Measurements from ENCODE around the gene NXPH1.

NXPH1 gene

DNA sequence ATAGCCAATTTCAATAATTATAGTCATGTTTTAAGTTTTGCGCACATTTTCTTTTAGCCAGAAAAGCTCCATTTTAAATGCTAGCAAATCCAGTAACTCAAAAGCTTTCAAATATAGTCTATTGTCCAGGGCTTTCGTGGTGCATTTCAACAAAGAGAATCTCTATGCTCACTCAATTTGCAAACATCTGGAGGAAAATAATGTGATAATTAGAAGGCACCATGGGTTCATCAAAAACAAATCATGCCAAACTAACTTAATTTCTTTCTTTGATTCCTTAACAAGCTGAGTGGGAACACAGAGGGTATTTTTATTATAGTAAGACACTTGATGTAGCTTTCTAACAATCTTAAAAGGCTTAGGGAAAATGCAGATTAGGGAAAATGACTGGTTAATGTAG lies 179.8 kb downstream of the NXPH1 start:
- no peaks in the 10 kb centered on the region for H3K4me1 Mint-ChIP-seq
- H3K36me3 Mint-ChIP-seq (ENCODE audit: low read depth) = no peaks in the 10 kb centered on the region
- TF ChIP-seq, protein P1, sequence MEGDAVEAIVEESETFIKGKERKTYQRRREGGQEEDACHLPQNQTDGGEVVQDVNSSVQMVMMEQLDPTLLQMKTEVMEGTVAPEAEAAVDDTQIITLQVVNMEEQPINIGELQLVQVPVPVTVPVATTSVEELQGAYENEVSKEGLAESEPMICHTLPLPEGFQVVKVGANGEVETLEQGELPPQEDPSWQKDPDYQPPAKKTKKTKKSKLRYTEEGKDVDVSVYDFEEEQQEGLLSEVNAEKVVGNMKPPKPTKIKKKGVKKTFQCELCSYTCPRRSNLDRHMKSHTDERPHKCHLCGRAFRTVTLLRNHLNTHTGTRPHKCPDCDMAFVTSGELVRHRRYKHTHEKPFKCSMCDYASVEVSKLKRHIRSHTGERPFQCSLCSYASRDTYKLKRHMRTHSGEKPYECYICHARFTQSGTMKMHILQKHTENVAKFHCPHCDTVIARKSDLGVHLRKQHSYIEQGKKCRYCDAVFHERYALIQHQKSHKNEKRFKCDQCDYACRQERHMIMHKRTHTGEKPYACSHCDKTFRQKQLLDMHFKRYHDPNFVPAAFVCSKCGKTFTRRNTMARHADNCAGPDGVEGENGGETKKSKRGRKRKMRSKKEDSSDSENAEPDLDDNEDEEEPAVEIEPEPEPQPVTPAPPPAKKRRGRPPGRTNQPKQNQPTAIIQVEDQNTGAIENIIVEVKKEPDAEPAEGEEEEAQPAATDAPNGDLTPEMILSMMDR (IDR thresholded peaks at IDR 0.05; ENCODE audit: unreplicated experiment in 3 of 3) = no peak
- H3K4me3 Mint-ChIP-seq = no peak overlapping the region
- no peaks in the 10 kb centered on the region for H3K9me3 Mint-ChIP-seq
- no peak overlapping the region for H3K27ac Mint-ChIP-seq
- H3K27me3 Mint-ChIP-seq (ENCODE audit: low read depth) = peaks cover 7% of the 10 kb centered on the region

- H3K27me3 Mint-ChIP-seq (ENCODE audit: low read depth) = peaks cover 7% of the 10 kb centered on the region
- no peak overlapping the region for H3K27ac Mint-ChIP-seq
- H3K36me3 Mint-ChIP-seq (ENCODE audit: low read depth) = no peaks in the 10 kb centered on the region
- no peak overlapping the region for H3K4me3 Mint-ChIP-seq
- TF ChIP-seq, protein P1 (IDR thresholded peaks at IDR 0.05; ENCODE audit: unreplicated experiment in 3 of 3) = no peak
- H3K4me1 Mint-ChIP-seq = no peaks in the 10 kb centered on the region
- no peaks in the 10 kb centered on the region for H3K9me3 Mint-ChIP-seq
These were observed 181.6 kb downstream of the NXPH1 start for GRCh38 chr7:8615019-8615418.

- H3K9me3 Mint-ChIP-seq = no peaks in the 10 kb centered on the region
- TF ChIP-seq, protein P1 (IDR thresholded peaks at IDR 0.05; ENCODE audit: unreplicated experiment in 3 of 3) = no peak
- H3K27ac Mint-ChIP-seq = no peak overlapping the region
- peaks cover 4% of the 10 kb centered on the region for H3K27me3 Mint-ChIP-seq (ENCODE audit: low read depth)
- H3K36me3 Mint-ChIP-seq (ENCODE audit: low read depth) = no peaks in the 10 kb centered on the region
- H3K4me3 Mint-ChIP-seq = no peak overlapping the region
- no peaks in the 10 kb centered on the region for H3K4me1 Mint-ChIP-seq
These were observed 185.1 kb downstream of the NXPH1 start for GRCh38 chr7:8618441-8619070.

- Mint-ChIP-seq H3K27ac (no peak overlapping the region), H3K36me3 (ENCODE audit: low read depth) (no peaks in the 10 kb centered on the region), H3K27me3 (ENCODE audit: low read depth) (peaks cover 4% of the 10 kb centered on the region)
These were observed 186.8 kb downstream of the NXPH1 start for GRCh38 chr7:8620169-8620568.

GRCh38 chr7:8625612-8626011 lies 192.2 kb downstream of the NXPH1 start:
- TF ChIP-seq, protein P1 (IDR thresholded peaks at IDR 0.05; ENCODE audit: unreplicated experiment in 3 of 3) = no peak
- Mint-ChIP-seq H3K27ac (no peak overlapping the region), H3K4me1 (no peaks in the 10 kb centered on the region), H3K27me3 (ENCODE audit: low read depth) (peaks cover 4% of the 10 kb centered on the region), H3K36me3 (ENCODE audit: low read depth) (no peaks in the 10 kb centered on the region), H3K9me3 (no peaks in the 10 kb centered on the region), H3K4me3 (no peak overlapping the region)

More at GRCh38 chr7:8620169-8620568, 186.8 kb downstream of the NXPH1 start:
- no peak overlapping the region for H3K4me3 Mint-ChIP-seq
- TF ChIP-seq, protein P1 (IDR thresholded peaks at IDR 0.05; ENCODE audit: unreplicated experiment in 3 of 3) = no peak
- no peaks in the 10 kb centered on the region for H3K4me1 Mint-ChIP-seq
- no peaks in the 10 kb centered on the region for H3K9me3 Mint-ChIP-seq

- Mint-ChIP-seq H3K36me3 (ENCODE audit: low read depth) (no peaks in the 10 kb centered on the region), H3K27ac (no peak overlapping the region), H3K9me3 (no peaks in the 10 kb centered on the region), H3K4me1 (no peaks in the 10 kb centered on the region), H3K27me3 (ENCODE audit: low read depth) (peaks cover 4% of the 10 kb centered on the region), H3K4me3 (no peak overlapping the region)
- TF ChIP-seq, protein P1 (IDR thresholded peaks at IDR 0.05; ENCODE audit: unreplicated experiment in 3 of 3) = no peak
These were observed 193.9 kb downstream of the NXPH1 start for GRCh38 chr7:8627325-8627724.

All from nephron (organoid).